Vagina (tissue), 2 donors: Measurements from ENCODE around the gene CENPS. TPM values are rescaled to one million over a fixed set of nuclear protein-coding genes. Genes with fewer than 3 reads are reported as not detected.
A peak's percentile ranks its signal among the peaks of the same experiment; 100 is the strongest.

Experiments used
- DNase-seq, 2 donors: peaks; one replicate each; pipeline ENCODE4 v3.0.0-alpha.2; 2017; ENCODE audit errors: extremely low spot score in 2 of 2
- H3K27ac ChIP-seq: fragments of 200-600 bp; sonication (generic); one replicate; pipeline ENCODE4 v1.5.1; 2019
- H3K27me3 ChIP-seq: fragments of 200-600 bp; sonication (generic); one replicate; pipeline ENCODE4 v1.5.1; 2019
- H3K36me3 ChIP-seq, 2 donors: fragments of 200-600 bp; sonication (generic); one replicate each; pipeline ENCODE4 v1.5.1; 2017 to 2019
- H3K4me1 ChIP-seq: fragments of 200-600 bp; sonication (generic); one replicate; pipeline ENCODE4 v1.5.1; 2019
- H3K4me3 ChIP-seq, 2 donors: fragments of 200-600 bp; sonication (generic); 1 replicate in 1 of 2; 2 replicates in 1 of 2; pipeline ENCODE4 v1.5.1; 2016 to 2019
- H3K9me3 ChIP-seq: fragments of 200-600 bp; sonication (generic); one replicate; pipeline ENCODE4 v1.5.1; 2019
- POLR2A ChIP-seq, 2 donors: fragments of 450-650 bp; IDR thresholded peaks; one replicate each; pipeline ENCODE4 v1.6.1; 2017; ENCODE audit warnings: antibody characterized with exemption in 2 of 2, mild to moderate bottlenecking in 2 of 2, moderate library complexity in 2 of 2
- POLR2AphosphoS5 ChIP-seq, 2 donors: sonication (generic); formaldehyde crosslinking; IDR thresholded peaks; one replicate each; pipeline ENCODE4 v1.9.0; 2017; ENCODE audit warnings: antibody characterized with exemption in 2 of 2, mild to moderate bottlenecking in 2 of 2, low read depth in 1 of 2; ENCODE audit not compliant: insufficient read depth in 1 of 2
- intact Hi-C: fragments of 100-400 bp; cut with DNase I; formaldehyde crosslinking; loops from one replicate; pipeline ENCODE4 v1.15.1; 2023
- total RNA-seq: library from RNA; depleted of rRNA; stranded (reverse); fragments of >200 nt; gene quantifications from one replicate; pipeline ENCODE4 v1.2.3, GENCODE V29; 2016
- TF ChIP-seq, protein P1 (sequence below), 3 experiments: fragments of 450-650 bp in 2 of 3; fragments of 200-600 bp in 1 of 3; sonication (generic) in 1 of 3; IDR thresholded peaks; one replicate each; pipeline ENCODE4 v1.5.1; 2017 to 2019; ENCODE audit warnings: antibody characterized with exemption in 3 of 3, mild to moderate bottlenecking in 2 of 3, moderate library complexity in 2 of 3

CENPS gene
- total RNA-seq, 1 donor from 2014 or later: 1.2 TPM

DNA sequence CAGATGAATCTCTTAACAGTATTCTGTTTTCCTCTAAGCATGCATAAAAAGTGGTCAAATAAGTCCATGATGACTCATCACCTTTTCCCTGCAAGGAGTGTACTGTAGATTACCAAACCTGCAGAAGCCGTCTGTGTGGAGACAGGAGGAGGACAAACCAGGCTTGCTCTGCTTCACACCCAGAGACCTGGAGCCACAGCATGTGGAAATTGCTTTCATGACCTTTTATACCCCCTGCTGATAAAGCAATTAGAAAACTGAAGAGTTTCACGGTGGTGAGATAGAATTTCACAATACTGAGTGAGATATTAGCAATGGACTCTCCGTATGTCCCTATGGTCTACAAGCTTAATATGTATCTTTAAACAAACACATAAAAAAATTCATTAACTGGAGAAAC, 29.0 kb downstream of the CENPS start:
- Histone ChIP-seq H3K27me3 (no peaks in the 10 kb centered on the region), H3K9me3 (no peaks in the 10 kb centered on the region), H3K4me3 (no peak overlapping the region), H3K4me1 (peaks cover 8% of the 10 kb centered on the region), H3K36me3 (peaks cover 0 to 31% of the 10 kb centered on the region in 2 donors), H3K27ac (no peak overlapping the region)
- intact Hi-C loops: no loop called here
- DNase-seq: no peak
- no peak for TF ChIP-seq POLR2A (IDR thresholded peaks at IDR 0.05)

DNA sequence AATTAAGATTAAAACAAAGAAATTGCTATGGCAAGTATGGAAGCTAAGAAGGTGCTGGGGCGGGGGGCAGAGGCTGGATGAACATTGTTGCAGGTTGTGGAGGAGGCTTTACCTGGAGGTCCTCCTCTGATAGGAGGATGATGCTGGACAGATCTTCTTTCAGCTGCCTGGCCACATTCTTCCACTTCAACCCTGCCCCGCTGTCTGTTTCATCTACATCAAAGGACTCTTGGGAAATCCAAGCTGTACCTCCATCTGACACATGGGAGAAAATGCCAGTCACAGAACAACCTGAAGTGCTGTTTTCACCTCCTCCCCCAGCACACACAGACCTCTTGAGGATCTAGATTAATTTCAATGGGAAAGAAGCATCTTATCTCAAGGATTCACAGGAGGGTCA, 36.8 kb downstream of the CENPS start:
- TF ChIP-seq, protein P1, sequence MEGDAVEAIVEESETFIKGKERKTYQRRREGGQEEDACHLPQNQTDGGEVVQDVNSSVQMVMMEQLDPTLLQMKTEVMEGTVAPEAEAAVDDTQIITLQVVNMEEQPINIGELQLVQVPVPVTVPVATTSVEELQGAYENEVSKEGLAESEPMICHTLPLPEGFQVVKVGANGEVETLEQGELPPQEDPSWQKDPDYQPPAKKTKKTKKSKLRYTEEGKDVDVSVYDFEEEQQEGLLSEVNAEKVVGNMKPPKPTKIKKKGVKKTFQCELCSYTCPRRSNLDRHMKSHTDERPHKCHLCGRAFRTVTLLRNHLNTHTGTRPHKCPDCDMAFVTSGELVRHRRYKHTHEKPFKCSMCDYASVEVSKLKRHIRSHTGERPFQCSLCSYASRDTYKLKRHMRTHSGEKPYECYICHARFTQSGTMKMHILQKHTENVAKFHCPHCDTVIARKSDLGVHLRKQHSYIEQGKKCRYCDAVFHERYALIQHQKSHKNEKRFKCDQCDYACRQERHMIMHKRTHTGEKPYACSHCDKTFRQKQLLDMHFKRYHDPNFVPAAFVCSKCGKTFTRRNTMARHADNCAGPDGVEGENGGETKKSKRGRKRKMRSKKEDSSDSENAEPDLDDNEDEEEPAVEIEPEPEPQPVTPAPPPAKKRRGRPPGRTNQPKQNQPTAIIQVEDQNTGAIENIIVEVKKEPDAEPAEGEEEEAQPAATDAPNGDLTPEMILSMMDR (IDR thresholded peaks at IDR 0.05): no peak
- TF ChIP-seq POLR2AphosphoS5 (IDR thresholded peaks at IDR 0.05; ENCODE audit: insufficient read depth in 1 of 2, low read depth in 1 of 2) (no peak), POLR2A (IDR thresholded peaks at IDR 0.05) (no peak)
- Histone ChIP-seq H3K4me3 (no peak overlapping the region), H3K9me3 (no peaks in the 10 kb centered on the region), H3K27ac (no peak overlapping the region), H3K27me3 (no peaks in the 10 kb centered on the region), H3K36me3 (peaks cover 0 to 68% of the 10 kb centered on the region in 2 donors), H3K4me1 (peaks cover 11% of the 10 kb centered on the region)
- intact Hi-C loops: no loop called here
- no peak for DNase-seq

- TF ChIP-seq, protein P1 (IDR thresholded peaks at IDR 0.05): no peak
- TF ChIP-seq POLR2AphosphoS5 (IDR thresholded peaks at IDR 0.05; ENCODE audit: insufficient read depth in 1 of 2, low read depth in 1 of 2) (no peak), POLR2A (IDR thresholded peaks at IDR 0.05) (no peak)
- no peaks in the 10 kb centered on the region for H3K9me3 ChIP-seq
These were observed 39.8 kb downstream of the CENPS start for GRCh38 chr1:10470043-10470442.

DNA sequence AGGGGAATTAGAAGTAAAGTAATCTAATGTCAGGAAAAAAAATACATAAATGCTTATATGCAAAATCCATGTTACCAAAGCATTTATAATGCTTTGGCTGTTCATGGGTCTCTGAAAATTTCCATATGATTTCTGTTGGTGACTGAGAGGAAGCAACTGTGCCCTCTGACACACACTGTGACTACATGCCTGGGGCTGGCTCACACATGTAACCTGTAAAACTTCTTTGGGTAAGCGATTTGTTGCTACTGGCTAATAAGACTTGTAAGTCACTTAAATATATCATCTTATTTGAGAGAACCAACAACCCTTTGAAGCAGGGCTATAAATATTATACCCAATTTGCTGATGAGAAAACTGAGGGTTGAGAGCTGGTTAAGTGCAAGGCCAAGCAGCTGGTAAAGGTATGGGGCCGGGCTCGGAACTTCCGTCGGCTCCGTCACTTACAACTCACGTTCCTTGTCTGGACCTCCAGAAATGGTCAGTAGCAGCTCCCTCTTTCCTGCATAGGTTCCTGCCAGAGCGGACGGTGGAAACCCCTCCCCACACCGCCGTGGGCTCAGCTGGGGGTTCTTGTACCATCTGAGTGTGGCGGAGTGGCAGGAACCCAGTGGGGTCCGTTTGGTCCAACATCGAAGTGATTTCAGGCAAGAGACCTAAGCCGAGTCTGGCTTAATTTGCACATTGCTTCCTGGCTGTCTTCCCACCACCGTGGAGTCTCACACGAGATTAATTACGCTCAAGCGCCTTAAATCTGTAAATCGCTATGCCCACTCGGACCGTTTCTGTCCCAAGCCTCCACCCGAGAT, 41.4 kb downstream of the CENPS start:
- Histone ChIP-seq H3K36me3 (peaks cover 0 to 24% of the 10 kb centered on the region in 2 donors), H3K27me3 (no peaks in the 10 kb centered on the region), H3K4me3 (peak overlapping the region; percentile 77 to 81), H3K27ac (peak overlapping the region; percentile 78), H3K4me1 (peaks cover 28% of the 10 kb centered on the region), H3K9me3 (no peaks in the 10 kb centered on the region)
- DNase-seq: no peak
- intact Hi-C loops: no loop called here
- TF ChIP-seq, protein P1 (IDR thresholded peaks at IDR 0.05): no peak
- TF ChIP-seq POLR2AphosphoS5 (IDR thresholded peaks at IDR 0.05; ENCODE audit: insufficient read depth in 1 of 2, low read depth in 1 of 2) (no peak), POLR2A (IDR thresholded peaks at IDR 0.05) (no peak)

More at GRCh38 chr1:10470043-10470442, 39.8 kb downstream of the CENPS start:
- Histone ChIP-seq H3K4me1 (peaks cover 17% of the 10 kb centered on the region), H3K27ac (no peak overlapping the region), H3K27me3 (no peaks in the 10 kb centered on the region), H3K36me3 (peaks cover 0 to 40% of the 10 kb centered on the region in 2 donors), H3K4me3 (no peak overlapping the region)
- DNase-seq: no peak
- intact Hi-C loops: no loop called here

- TF ChIP-seq, protein P1 (IDR thresholded peaks at IDR 0.05): no peak
- TF ChIP-seq POLR2AphosphoS5 (IDR thresholded peaks at IDR 0.05; ENCODE audit: insufficient read depth in 1 of 2, low read depth in 1 of 2): peak; percentile 91 to 97
- peak within 1 kb of the TSS; percentile 77 to 81 for H3K4me3 ChIP-seq
- no peaks in the 10 kb centered on the region for H3K9me3 ChIP-seq
- H3K36me3 ChIP-seq: peaks cover 0 to 15% of the 10 kb centered on the region in 2 donors
- H3K4me1 ChIP-seq: peaks cover 28% of the 10 kb centered on the region
- H3K27me3 ChIP-seq: no peaks in the 10 kb centered on the region
- intact Hi-C loops: no loop called here
- DNase-seq: peak in 1 of 2 donors; percentile 94
- peak within 1 kb of the TSS; percentile 78 for H3K27ac ChIP-seq
These were observed 42.2 kb downstream of the CENPS start, which contains the start of gene DFFA for GRCh38 chr1:10472220-10473144. TSS of gene DFFA (minus strand) at chr1:10472529. CDS start at chr1:10472458, 71 bp downstream.
